ENCODE measurements around the gene ARFGEF2.

GRCh38 chr20:48959899-48960550, 38.5 kb downstream of the ARFGEF2 start:
- TF ChIP-seq CTCF (IDR thresholded peaks at IDR 0.05), result no peak
- no peak for TF ChIP-seq EZH2 (IDR thresholded peaks at IDR 0.05)

All from neural progenitor cell (in vitro differentiated cells).